Ascending aorta (tissue), 2 donors: ENCODE measurements around the gene WDR64. TPM values are rescaled to one million over a fixed set of nuclear protein-coding genes. Genes with fewer than 3 reads are reported as not detected.

ENCODE experiments used
- DNase-seq, 2 donors: peaks; one replicate each; pipeline ENCODE4 v3.0.0-alpha.2; 2019; ENCODE audit warnings: low spot score in 2 of 2
- H3K27ac ChIP-seq, 2 donors: fragments of 200-600 bp; sonication (generic); one replicate each; pipeline ENCODE4 v1.5.1; 2016 to 2017; ENCODE audit warnings: mild to moderate bottlenecking in 1 of 2
- H3K27me3 ChIP-seq: fragments of 200-600 bp; sonication (generic); one replicate; pipeline ENCODE4 v1.5.1; 2017
- H3K36me3 ChIP-seq, 2 donors: fragments of 200-600 bp; sonication (generic); one replicate each; pipeline ENCODE4 v1.5.1; 2016
- H3K4me1 ChIP-seq, 2 donors: fragments of 200-600 bp; sonication (generic); one replicate each; pipeline ENCODE4 v1.5.1; 2016 to 2017; ENCODE audit warnings: mild to moderate bottlenecking in 1 of 2
- H3K4me3 ChIP-seq, 2 donors: fragments of 200-600 bp; sonication (generic); one replicate each; pipeline ENCODE4 v1.5.1; 2016 to 2017; ENCODE audit warnings: mild to moderate bottlenecking in 1 of 2
- H3K9me3 ChIP-seq, 2 donors: fragments of 200-600 bp; sonication (generic); one replicate each; pipeline ENCODE4 v1.5.1; 2016
- CTCF ChIP-seq, 3 experiments: fragments of 200-600 bp in 2 of 3; fragments of 450-650 bp in 1 of 3; sonication (generic) in 2 of 3; IDR thresholded peaks; one replicate each; pipeline ENCODE4 v1.5.1; 2016 to 2019; ENCODE audit warnings: antibody characterized with exemption in 3 of 3, mild to moderate bottlenecking in 1 of 3, moderate library complexity in 1 of 3
- intact Hi-C: fragments of 100-400 bp; cut with DNase I; formaldehyde crosslinking; loops from one replicate; pipeline ENCODE4 v1.15.1; 2023
- total RNA-seq: library from RNA; depleted of rRNA; stranded (reverse); fragments of >200 nt; gene quantifications from one replicate; pipeline ENCODE4 v1.1.0, GENCODE V29; 2016

The WDR64 gene
- total RNA-seq, 1 donor from 2014 or later = not detected

- peaks cover 0 to 8% of the 10 kb centered on the region in 2 donors for H3K4me1 ChIP-seq
- no peak for TF ChIP-seq CTCF (IDR thresholded peaks at IDR 0.05)
- peak overlapping the region in 1 of 2 donors; percentile 89 for H3K4me3 ChIP-seq
- H3K27me3 ChIP-seq = no peaks in the 10 kb centered on the region
- no peaks in the 10 kb centered on the region for H3K36me3 ChIP-seq
- intact Hi-C loops = loop anchor here (5.0 kb wide), 1 partner anchor 207 kb away; the partner anchor contains the start of genes CHML and OPN3
- H3K27ac ChIP-seq = no peak overlapping the region
- no peaks in the 10 kb centered on the region for H3K9me3 ChIP-seq
- no peak for DNase-seq
Measured at GRCh38 chr1:241848686-241849344, 196.7 kb downstream of the WDR64 start.

GRCh38 chr1:241849345-241849695 is 197.2 kb downstream of the WDR64 start:
- Histone ChIP-seq H3K4me3 (no peak overlapping the region), H3K36me3 (no peaks in the 10 kb centered on the region), H3K27me3 (no peaks in the 10 kb centered on the region), H3K27ac (no peak overlapping the region), H3K9me3 (no peaks in the 10 kb centered on the region), H3K4me1 (peaks cover 0 to 8% of the 10 kb centered on the region in 2 donors)
- no peak for DNase-seq
- no peak for TF ChIP-seq CTCF (IDR thresholded peaks at IDR 0.05)
- intact Hi-C loops = loop anchor here (5.0 kb wide), 1 partner anchor 207 kb away; the partner anchor contains the start of genes CHML and OPN3

Other genes with a start within 250 kb of the WDR64 start
- gene FH, start 132.5 kb upstream of the WDR64 start, total RNA-seq = 29.9 TPM
- gene KMO, start 119.9 kb upstream of the WDR64 start, total RNA-seq = not detected
- gene CHML, start 11.9 kb upstream of the WDR64 start, total RNA-seq = 1.2 TPM
- gene OPN3, start 11.9 kb upstream of the WDR64 start, total RNA-seq = 9.0 TPM
- not detected for gene EXO1, start 195.9 kb downstream of the WDR64 start, total RNA-seq